Activated naive CD8-positive, alpha-beta T cell treated with anti-CD3 and anti-CD28 coated beads, Interleukin-2, amount 10 ng/mL, durations not matched to agents 7 days and 5 days (primary cell): ENCODE measurements around the gene ZNF771. TPM values are rescaled to one million over a fixed set of nuclear protein-coding genes. Genes with fewer than 3 reads are reported as not detected.
"Not testable (repeated sequence)": the region's sequence is repeated elsewhere in the genome, so short reads cannot be mapped to it uniquely, and the experiment has no call there.

Experiments used
- ATAC-seq: fragments of 150-1000 bp; cut with Tn5 transposase; one replicate; pipeline ENCODE4 v1.10.0; 2021; ENCODE audit warnings: low read depth, moderate library complexity
- POLR2A ChIA-PET: fragments of 350-600 bp; sonication (Branson Sonifier 250); formaldehyde crosslinking; loops from one replicate; lab custom pipeline; 2021; ENCODE audit warnings: antibody characterized with exemption; lab: Charles Lee
- DNase-seq: peaks from one replicate; pipeline ENCODE4 v3.0.0; 2021
- H3K27ac Mint-ChIP-seq: one replicate; pipeline ENCODE4 v1.8.0; 2022; ENCODE audit warnings: mild to moderate bottlenecking, mixed read lengths
- H3K27me3 Mint-ChIP-seq: one replicate; pipeline ENCODE4 v1.8.0; 2022; ENCODE audit warnings: mild to moderate bottlenecking, moderate library complexity, mixed read lengths
- H3K36me3 Mint-ChIP-seq: one replicate; pipeline ENCODE4 v1.8.0; 2021; ENCODE audit warnings: mild to moderate bottlenecking, mixed read lengths
- H3K4me1 Mint-ChIP-seq: one replicate; pipeline ENCODE4 v1.8.0; 2021; ENCODE audit warnings: mixed read lengths
- H3K4me3 Mint-ChIP-seq: one replicate; pipeline ENCODE4 v1.8.0; 2022; ENCODE audit warnings: mild to moderate bottlenecking, moderate library complexity, mixed read lengths
- H3K9me3 Mint-ChIP-seq: one replicate; pipeline ENCODE4 v1.8.0; 2021; ENCODE audit warnings: mixed read lengths
- total RNA-seq, 2 experiments: library from RNA; stranded (reverse); gene quantifications; one replicate each; pipeline ENCODE4 v1.2.3, GENCODE V29; 2021

Gene ZNF771
- total RNA-seq, 2 experiments from 2014 or later = 4.8 to 5.6 TPM

DNA sequence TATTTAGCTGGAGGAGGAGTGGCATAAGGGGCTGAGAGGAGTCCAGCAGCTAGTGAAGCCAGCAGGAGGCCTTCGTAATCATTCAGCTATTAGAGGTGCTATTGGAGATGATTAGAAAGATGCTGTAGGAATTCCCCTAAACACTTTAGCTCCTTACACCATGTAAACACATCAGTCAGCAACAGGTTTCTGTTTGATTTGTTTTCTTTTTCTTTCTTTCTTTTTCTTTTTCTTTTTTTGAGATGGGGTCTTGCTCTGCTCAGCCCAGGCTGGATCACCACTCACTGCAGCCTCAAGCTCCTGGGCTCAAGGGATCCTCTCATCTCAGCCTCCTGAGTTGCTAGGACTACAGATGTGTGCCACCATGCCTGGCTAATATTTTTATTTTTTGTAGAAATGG, 48.9 kb downstream of the ZNF771 start:
- POLR2A ChIA-PET = interaction anchor here (0.9 to 9.2 kb wide), 7 partner anchors 9 to 116 kb away, joined by 4 to 259 read pairs (median 10); partner anchors contain the start of genes DCTPP1, ITGAL, SEPHS2 and ZNF764
- Mint-ChIP-seq H3K36me3 (peaks cover 3% of the 10 kb centered on the region), H3K27me3 (no peaks in the 10 kb centered on the region), H3K4me3 (no peak overlapping the region), H3K4me1 (peaks cover 54% of the 10 kb centered on the region), H3K27ac (no peak overlapping the region), H3K9me3 (no peaks in the 10 kb centered on the region)
- DNase-seq = no peak
- ATAC-seq = no peak

DNA sequence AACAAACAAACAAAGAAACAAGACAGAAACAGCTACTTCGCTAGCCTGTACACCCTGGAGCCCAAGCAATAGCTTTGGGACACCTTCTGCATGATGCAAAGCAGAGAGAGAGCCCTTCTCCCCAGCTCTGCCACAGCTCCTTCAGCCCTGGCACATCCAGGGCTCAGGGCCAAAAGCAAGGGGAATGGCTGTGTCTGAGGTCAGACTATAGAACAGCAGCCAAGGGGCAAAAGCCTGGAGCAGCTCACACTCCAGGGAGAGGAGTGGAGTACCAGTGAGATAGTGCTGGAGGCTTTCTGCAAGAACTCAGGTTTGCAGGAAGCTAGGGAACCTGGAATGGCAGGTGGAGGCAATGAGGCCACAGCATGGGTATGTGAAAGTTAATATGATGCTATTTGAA, 49.9 kb downstream of the ZNF771 start:
- H3K9me3 Mint-ChIP-seq = no peaks in the 10 kb centered on the region
- no peaks in the 10 kb centered on the region for H3K27me3 Mint-ChIP-seq
- no peak overlapping the region for H3K4me3 Mint-ChIP-seq
- H3K4me1 Mint-ChIP-seq = peaks cover 62% of the 10 kb centered on the region
- DNase-seq (no peak), ATAC-seq (no peak)
- peaks cover 4% of the 10 kb centered on the region for H3K36me3 Mint-ChIP-seq
- POLR2A ChIA-PET = interaction anchor here (0.8 to 9.2 kb wide), 11 partner anchors 10 to 192 kb away, joined by 3 to 259 read pairs (median 4); partner anchors contain the start of genes DCTPP1, ITGAL, SEPHS2 and SEPTIN1
- peak overlapping the region; percentile 81 for H3K27ac Mint-ChIP-seq

DNA sequence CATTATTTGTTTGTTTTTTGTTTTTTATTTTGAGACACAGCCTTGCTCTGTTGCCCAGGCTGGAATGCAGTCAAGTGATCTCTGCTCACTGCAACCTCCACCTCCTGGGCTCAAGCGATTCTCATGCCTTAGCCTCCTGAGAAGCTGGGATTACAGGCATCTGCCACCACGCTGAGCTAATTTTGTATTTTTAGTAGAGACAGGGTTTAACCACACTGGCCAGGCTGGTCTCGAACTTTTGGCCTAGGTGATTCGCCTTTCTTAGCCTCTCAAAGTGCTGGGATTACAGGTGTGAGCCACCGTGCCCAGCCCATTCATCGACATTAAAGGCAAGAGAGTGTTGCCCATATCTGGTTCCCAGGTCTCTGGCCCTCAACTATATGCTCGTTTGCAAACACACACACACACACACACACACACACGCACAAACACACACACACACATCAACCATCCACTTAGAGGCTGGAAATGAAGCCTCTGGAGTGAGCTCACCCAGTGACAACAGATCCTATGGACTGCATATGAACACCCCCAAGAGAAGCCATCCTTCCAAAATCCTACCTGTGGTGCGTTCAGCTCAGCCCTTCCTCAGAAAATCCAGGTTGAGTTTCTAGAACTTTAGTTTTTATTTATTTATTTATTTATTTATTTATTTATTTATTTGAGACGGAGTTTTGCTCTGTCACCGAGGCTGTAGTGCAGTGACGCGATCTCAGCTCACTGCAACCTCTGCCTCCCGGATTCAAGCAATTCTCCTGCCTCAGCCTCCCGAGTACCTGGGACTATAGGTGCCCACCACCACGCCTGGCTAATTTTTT, 50.5 kb downstream of the ZNF771 start:
- peak overlapping the region; percentile 76 for H3K4me3 Mint-ChIP-seq
- POLR2A ChIA-PET = interaction anchor here (0.7 to 9.2 kb wide), 23 partner anchors 7 to 272 kb away, joined by 3 to 259 read pairs (median 4); partner anchors contain the start of genes DCTPP1, ITGAL, SEPHS2 and SEPTIN1
- no peaks in the 10 kb centered on the region for H3K9me3 Mint-ChIP-seq
- H3K27ac Mint-ChIP-seq = peak overlapping the region; percentile 96
- DNase-seq = no peak
- H3K4me1 Mint-ChIP-seq = peaks cover 58% of the 10 kb centered on the region
- H3K27me3 Mint-ChIP-seq = no peaks in the 10 kb centered on the region
- ATAC-seq = no peak
- peaks cover 4% of the 10 kb centered on the region for H3K36me3 Mint-ChIP-seq

DNA sequence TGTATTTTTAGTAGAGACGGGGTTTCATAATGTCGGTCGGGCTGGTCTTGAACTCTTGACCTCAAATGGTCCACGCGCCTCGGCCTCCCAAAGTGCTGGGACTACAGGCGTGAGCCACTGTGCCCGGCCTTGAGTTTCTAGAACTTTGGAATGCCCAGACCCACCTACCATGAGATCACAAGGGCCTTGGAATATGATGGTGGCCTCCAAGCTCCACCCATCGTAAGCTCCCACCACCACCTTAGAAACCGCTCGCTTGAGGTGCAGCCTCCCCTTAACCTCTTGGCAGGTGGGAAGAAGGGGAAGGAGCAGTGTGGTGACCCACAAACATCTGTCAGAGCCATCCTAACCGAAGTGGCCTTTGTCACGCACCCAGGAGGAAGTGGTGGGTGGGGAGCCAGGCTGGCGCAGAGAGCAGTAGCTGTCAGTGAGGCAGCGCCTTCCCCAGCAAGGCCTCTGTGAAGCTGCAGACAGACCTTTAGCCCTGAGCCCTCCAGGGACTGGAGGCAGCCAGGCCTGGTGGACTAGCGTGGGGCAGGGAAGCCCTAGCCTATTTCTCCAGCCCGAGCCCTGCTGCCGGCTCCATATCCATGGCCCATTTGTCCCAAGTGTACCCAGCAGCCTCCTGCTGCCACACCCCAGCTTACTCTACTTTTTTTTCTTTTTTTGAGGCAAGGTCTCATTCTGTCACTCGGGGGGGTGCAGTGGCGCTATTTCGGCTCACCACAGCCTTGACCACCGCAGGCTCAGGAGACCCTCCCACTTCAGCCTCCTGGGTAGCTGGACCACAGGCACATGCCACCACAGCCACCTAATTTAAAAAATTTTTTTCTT, 51.4 kb downstream of the ZNF771 start:
- H3K4me3 Mint-ChIP-seq = peak overlapping the region; percentile 76
- H3K27me3 Mint-ChIP-seq = no peaks in the 10 kb centered on the region
- peak overlapping the region; percentile 96 for H3K27ac Mint-ChIP-seq
- ATAC-seq (peak; percentile 97), DNase-seq (peak; percentile 91)
- H3K4me1 Mint-ChIP-seq = peaks cover 61% of the 10 kb centered on the region
- H3K36me3 Mint-ChIP-seq = peaks cover 4% of the 10 kb centered on the region
- no peaks in the 10 kb centered on the region for H3K9me3 Mint-ChIP-seq
- POLR2A ChIA-PET = interaction anchor here (0.6 to 9.2 kb wide), 24 partner anchors 8 to 273 kb away, joined by 3 to 259 read pairs (median 4); partner anchors contain the start of genes DCTPP1, ITGAL, SEPHS2 and SEPTIN1

DNA sequence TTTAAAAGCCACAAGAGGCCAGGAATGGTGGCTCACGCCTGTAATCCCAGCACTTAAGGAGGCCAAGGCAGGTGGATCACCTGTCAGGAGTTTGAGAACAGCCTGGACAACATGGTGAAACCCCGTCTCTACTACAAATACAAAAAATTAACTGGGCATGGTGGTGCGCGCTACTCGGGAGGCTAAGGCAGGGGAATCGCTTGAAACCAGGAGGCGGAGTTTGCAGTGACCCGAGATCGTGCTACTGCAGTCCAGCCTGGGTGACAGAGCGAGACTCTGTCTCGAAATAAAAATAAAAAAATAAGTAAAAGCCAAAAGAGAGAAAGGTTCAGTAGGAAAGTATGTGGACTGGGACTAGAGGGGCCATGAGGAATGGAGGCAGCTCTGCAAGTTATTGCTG, 52.0 kb downstream of the ZNF771 start:
- no peak for ATAC-seq
- H3K27ac Mint-ChIP-seq = peak overlapping the region; percentile 96
- DNase-seq = no peak
- peak overlapping the region; percentile 76 for H3K4me3 Mint-ChIP-seq
- POLR2A ChIA-PET = interaction anchor here (0.6 to 9.2 kb wide), 16 partner anchors 9 to 274 kb away, joined by 3 to 259 read pairs (median 4); partner anchors contain the start of genes DCTPP1, ITGAL, SEPHS2 and SEPTIN1
- H3K36me3 Mint-ChIP-seq = peaks cover 4% of the 10 kb centered on the region
- H3K9me3 Mint-ChIP-seq = no peaks in the 10 kb centered on the region
- peaks cover 55% of the 10 kb centered on the region for H3K4me1 Mint-ChIP-seq
- H3K27me3 Mint-ChIP-seq = no peaks in the 10 kb centered on the region

DNA sequence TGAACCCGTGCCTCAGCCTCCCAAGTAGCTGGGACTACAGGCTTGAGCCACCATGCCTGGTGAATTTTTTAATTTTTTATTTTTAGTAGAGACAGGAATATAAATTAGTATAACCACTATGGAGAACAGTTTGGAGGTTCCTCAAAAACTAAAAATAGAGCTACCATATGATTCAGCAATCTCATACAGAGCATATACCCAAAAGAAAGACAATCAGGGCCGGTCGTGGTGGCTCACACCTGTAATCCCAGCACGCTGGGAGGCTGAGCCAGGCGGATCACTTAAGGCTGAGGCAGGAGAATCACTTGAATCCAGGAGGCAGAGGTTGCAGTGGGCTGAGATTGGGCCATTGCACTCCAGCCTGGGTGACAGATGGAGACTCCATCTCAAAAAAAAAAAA, 54.0 kb downstream of the ZNF771 start:
- not testable (repeated sequence) for H3K9me3 Mint-ChIP-seq, ATAC-seq, H3K27me3 Mint-ChIP-seq, H3K36me3 Mint-ChIP-seq, DNase-seq, H3K4me3 Mint-ChIP-seq
- H3K27ac Mint-ChIP-seq = peak overlapping the region; percentile 73
- POLR2A ChIA-PET = interaction anchor here (0.5 to 9.2 kb wide), 2 partner anchors 9 to 28 kb away, joined by 3 to 259 read pairs; partner anchors contain the start of gene ITGAL
- H3K4me1 Mint-ChIP-seq = peaks cover 59% of the 10 kb centered on the region

DNA sequence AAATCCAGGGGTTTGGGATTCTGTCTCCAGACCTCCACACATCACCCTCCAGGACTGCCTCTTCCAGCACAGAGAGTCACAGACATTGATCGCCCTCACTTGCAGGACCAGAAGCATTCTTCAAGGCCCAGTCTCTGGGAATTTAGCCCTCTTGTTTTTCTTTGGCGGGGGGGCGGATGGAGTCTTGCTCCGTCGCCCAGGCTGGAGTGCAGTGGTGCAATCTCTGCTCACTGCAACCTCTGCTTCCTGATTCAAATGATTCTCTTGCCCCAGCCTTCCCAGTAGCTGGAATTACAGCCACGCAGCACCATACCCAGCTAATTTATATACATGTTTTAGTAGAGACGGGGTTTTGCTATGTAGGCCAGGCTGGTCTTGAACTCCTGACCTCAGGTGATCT, 56.7 kb downstream of the ZNF771 start:
- no peak for DNase-seq
- no peak for ATAC-seq
- peaks cover 2% of the 10 kb centered on the region for H3K36me3 Mint-ChIP-seq
- H3K27me3 Mint-ChIP-seq = no peaks in the 10 kb centered on the region
- peaks cover 41% of the 10 kb centered on the region for H3K4me1 Mint-ChIP-seq
- H3K9me3 Mint-ChIP-seq = no peaks in the 10 kb centered on the region
- peak overlapping the region; percentile 38 for H3K27ac Mint-ChIP-seq
- POLR2A ChIA-PET = interaction anchor here (0.5 kb wide), 1 partner anchor 14 kb away, joined by 3 read pairs; no protein-coding TSS in a partner anchor
- H3K4me3 Mint-ChIP-seq = no peak overlapping the region

Other genes with a start within 250 kb of the ZNF771 start
- gene CORO1A, start 224.0 kb upstream of the ZNF771 start, total RNA-seq = 1,000 to 10,000 TPM; 1,426 to 1,488 TPM
- gene BOLA2B, start 213.9 kb upstream of the ZNF771 start, total RNA-seq = 100 to 1,000 TPM; 122 to 145 TPM
- gene SLX1A, start 213.7 kb upstream of the ZNF771 start, total RNA-seq = 100 to 1,000 TPM in 1 of 2 experiments, 10 to 100 TPM in 1; 59.7 to 121 TPM
- 10 to 100 TPM; 31.8 to 32.3 TPM for gene SULT1A3, start 208.4 kb upstream of the ZNF771 start, total RNA-seq
- 10 to 100 TPM; 19.0 to 30.7 TPM for gene NPIPB13, start 159.1 kb upstream of the ZNF771 start, total RNA-seq
- gene CD2BP2, start 52.3 kb upstream of the ZNF771 start, total RNA-seq = 10 to 100 TPM; 71.3 to 72.5 TPM
- gene TBC1D10B, start 37.1 kb upstream of the ZNF771 start, total RNA-seq = 10 to 100 TPM; 63.6 to 69.8 TPM
- gene MYL11, start 32.8 kb upstream of the ZNF771 start, total RNA-seq = 1 to 10 TPM in 1 of 2 experiments, not detected in 1; 1.7 TPM
- 100 to 1,000 TPM; 293 to 318 TPM for gene SEPTIN1, start 25.0 kb upstream of the ZNF771 start, total RNA-seq
- gene ZNF48, start 12.2 kb upstream of the ZNF771 start, total RNA-seq = 10 to 100 TPM; 14.4 to 15.5 TPM
- gene DCTPP1, start 22.4 kb downstream of the ZNF771 start, total RNA-seq = 10 to 100 TPM; 52.2 to 52.8 TPM
- 10 to 100 TPM; 59.4 to 59.8 TPM for gene SEPHS2, start 38.3 kb downstream of the ZNF771 start, total RNA-seq
- 100 to 1,000 TPM; 662 to 664 TPM for gene ITGAL, start 65.1 kb downstream of the ZNF771 start, total RNA-seq
- 1 to 10 TPM; 7.4 to 8.1 TPM for gene ZNF768, start 119.0 kb downstream of the ZNF771 start, total RNA-seq
- gene ZNF747, start 127.3 kb downstream of the ZNF771 start, total RNA-seq = 10 to 100 TPM; 11.9 to 12.5 TPM
- 10 to 100 TPM; 20.9 to 23.3 TPM for gene ZNF764, start 150.8 kb downstream of the ZNF771 start, total RNA-seq
- 10 to 100 TPM; 17.8 to 18.3 TPM for gene ZNF688, start 164.1 kb downstream of the ZNF771 start, total RNA-seq
- 10 to 100 TPM; 22.3 to 24.8 TPM for gene ZNF785, start 178.1 kb downstream of the ZNF771 start, total RNA-seq
- 10 to 100 TPM; 12.7 to 14.4 TPM for gene ZNF689, start 202.8 kb downstream of the ZNF771 start, total RNA-seq
- gene PRR14, start 243.4 kb downstream of the ZNF771 start, total RNA-seq = 10 to 100 TPM; 89.7 to 97.1 TPM